Duodenal mucosa (tissue), 2 donors: Measurements from ENCODE around the gene CST8.
"Not testable (repeated sequence)": the region's sequence is repeated elsewhere in the genome, so short reads cannot be mapped to it uniquely, and the experiment has no call there.

Experiments
- H3K27ac ChIP-seq: one replicate; pipeline ENCODE4 v1.7.0; 2013; ENCODE audit warnings: low read depth, low read length
- H3K27me3 ChIP-seq, 2 donors: one replicate each; pipeline ENCODE4 v1.7.0; 2013; ENCODE audit warnings: low read length in 2 of 2, control low read depth in 1 of 2; ENCODE audit not compliant: insufficient read depth in 2 of 2, control insufficient read depth in 1 of 2
- H3K36me3 ChIP-seq, 2 donors: one replicate each; pipeline ENCODE4 v1.7.0; 2013; ENCODE audit warnings: low read length in 2 of 2, control low read depth in 1 of 2; ENCODE audit not compliant: insufficient read depth in 2 of 2, control insufficient read depth in 1 of 2
- H3K4me1 ChIP-seq, 2 donors: one replicate each; pipeline ENCODE4 v1.7.0; 2013; ENCODE audit warnings: low read length in 2 of 2, control low read depth in 1 of 2; ENCODE audit not compliant: insufficient read depth in 2 of 2, control insufficient read depth in 1 of 2
- H3K4me3 ChIP-seq, 2 donors: one replicate each; pipeline ENCODE4 v1.7.0; 2013; ENCODE audit warnings: low read length in 2 of 2, low read depth in 1 of 2
- H3K9ac ChIP-seq, 2 donors: one replicate each; pipeline ENCODE4 v1.7.0; 2013; ENCODE audit warnings: low read length in 2 of 2, low read depth in 1 of 2
- H3K9me3 ChIP-seq, 2 donors: one replicate each; pipeline ENCODE4 v1.7.0; 2013; ENCODE audit warnings: low read length in 2 of 2, control low read depth in 1 of 2; ENCODE audit not compliant: control insufficient read depth in 1 of 2

The CST8 gene

DNA sequence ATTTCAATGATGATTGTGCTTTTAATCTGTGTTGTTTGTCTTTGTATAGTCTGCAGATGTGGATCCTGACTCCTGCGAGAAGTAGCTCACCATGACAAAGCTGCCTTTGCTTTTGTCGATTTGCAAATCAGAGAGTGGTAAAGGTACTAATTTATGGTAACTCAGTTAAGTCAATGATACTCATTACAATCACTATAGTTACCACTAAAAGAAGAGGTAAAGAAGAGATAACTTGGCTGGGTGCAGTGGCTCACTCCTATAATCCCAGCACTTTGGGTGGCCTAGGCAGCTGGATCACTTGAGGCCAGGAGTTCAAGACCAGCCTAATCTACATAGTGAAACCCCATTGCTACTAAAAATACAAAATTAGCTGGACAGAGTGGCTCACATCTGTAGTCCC lies 17.6 kb upstream of the CST8 start:
- not testable (repeated sequence) for H3K9ac ChIP-seq, H3K27me3 ChIP-seq, H3K9me3 ChIP-seq, H3K4me1 ChIP-seq, H3K27ac ChIP-seq, H3K36me3 ChIP-seq, H3K4me3 ChIP-seq

DNA sequence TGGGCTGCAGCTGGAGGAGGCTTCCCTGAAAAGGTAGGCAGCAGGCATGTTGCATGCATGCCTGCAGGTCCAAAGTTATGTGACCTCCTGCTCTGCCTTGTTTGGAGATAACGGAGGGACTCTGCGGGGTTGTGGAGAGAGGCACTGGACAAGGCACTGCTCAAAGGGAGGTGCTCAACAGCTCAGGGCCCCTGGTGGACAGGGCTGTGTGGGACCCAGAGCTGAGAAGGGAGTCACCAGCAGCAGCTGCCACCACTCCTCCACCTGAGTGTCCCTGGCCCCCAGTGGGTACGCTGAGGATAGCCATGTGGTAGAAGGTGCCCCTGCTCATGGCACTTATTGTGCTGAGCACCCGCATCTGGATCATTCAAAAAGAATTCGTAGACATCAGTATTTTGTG lies 15.5 kb upstream of the CST8 start:
- Histone ChIP-seq H3K9me3 (no peaks in the 10 kb centered on the region), H3K4me3 (no peak overlapping the region), H3K27me3 (no peaks in the 10 kb centered on the region)

DNA sequence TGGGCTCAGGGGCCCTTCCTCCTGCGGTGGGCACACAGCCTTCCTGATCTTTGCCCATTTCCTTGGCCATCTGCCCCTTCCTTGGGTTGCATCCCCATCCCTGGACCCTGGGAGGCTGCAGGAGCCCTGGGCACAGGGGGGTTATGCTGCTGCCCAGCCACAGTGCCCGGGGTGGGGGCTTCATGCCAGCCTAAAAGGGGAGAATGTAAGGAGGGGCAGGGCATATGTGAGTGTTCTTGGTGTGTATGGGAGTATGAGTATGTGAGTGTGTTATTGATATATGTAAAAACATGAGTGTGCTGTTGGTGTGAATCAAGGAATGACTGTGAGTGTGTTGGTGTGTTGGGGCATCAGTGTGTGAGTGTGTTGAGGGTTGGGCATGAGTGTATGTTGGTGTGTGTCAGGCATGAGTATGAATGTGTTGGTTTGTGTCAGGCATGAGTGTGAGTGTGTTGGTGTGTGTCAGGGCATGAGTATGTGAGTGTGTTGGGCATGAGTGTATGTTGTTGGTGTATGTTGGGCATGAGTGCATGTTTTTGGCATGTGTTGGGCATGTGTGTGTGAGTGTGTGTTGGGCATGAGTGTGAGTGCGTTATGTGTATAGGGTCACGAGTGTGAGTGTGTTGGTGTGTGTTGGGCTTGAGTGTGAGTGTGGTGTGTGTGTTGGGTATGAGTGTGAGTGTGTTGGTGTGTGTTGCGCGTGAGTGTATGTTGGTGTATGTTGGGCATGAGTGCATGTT lies 14.7 kb upstream of the CST8 start:
- H3K4me1 ChIP-seq, result no peaks in the 10 kb centered on the region
- no peak overlapping the region for H3K9ac ChIP-seq
- H3K27ac ChIP-seq, result no peak overlapping the region
- H3K27me3 ChIP-seq, result no peaks in the 10 kb centered on the region
- no peaks in the 10 kb centered on the region for H3K9me3 ChIP-seq
- H3K4me3 ChIP-seq, result no peak overlapping the region
- H3K36me3 ChIP-seq, result no peaks in the 10 kb centered on the region

More for the DNA sequence above, 15.5 kb upstream of the CST8 start:
- Histone ChIP-seq H3K9ac (no peak overlapping the region), H3K4me1 (no peaks in the 10 kb centered on the region), H3K27ac (no peak overlapping the region), H3K36me3 (no peaks in the 10 kb centered on the region)

DNA sequence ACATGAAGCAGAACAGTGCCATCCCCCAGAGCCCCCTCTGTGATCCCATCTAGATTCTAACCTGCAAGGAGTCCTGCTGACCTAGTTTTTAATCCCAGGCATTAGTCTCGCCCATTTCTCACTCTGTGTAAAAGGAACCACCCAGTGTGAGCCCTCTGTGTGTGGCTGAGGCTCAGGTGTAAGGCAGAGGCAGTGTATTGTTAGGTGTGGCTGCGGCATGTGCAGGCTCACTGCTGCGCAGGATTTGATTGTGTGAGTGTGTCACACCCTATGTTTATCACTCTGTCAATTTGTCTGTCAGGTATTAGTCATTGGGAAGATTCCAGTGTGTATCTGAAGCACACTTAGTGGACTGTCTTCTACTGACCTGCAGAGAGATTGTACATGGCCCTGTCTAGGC lies 13.7 kb upstream of the CST8 start:
- no peak overlapping the region for H3K27ac ChIP-seq
- no peaks in the 10 kb centered on the region for H3K9me3 ChIP-seq
- no peaks in the 10 kb centered on the region for H3K27me3 ChIP-seq
- H3K9ac ChIP-seq, result no peak overlapping the region
- H3K4me1 ChIP-seq, result no peaks in the 10 kb centered on the region
- no peaks in the 10 kb centered on the region for H3K36me3 ChIP-seq
- no peak overlapping the region for H3K4me3 ChIP-seq

DNA sequence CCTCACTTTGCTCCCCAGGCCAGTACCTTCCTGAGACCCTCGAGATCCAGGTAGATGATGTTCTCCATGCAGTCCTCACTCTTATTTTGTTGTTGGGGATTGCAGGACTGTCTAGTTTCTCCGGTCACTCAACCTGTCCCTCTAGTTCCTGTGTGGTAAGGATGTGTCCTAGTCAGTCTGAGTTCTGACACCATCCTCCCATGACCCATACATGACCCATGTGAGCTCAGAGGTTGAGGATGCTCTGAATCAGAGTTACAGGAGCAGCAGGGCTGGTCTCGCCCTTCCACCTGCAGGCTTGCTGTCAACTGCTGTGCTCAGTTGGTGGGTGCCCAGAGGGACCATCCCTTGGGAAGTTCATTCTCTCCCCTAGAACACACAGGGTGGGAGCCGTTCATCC lies 11.9 kb upstream of the CST8 start:
- Histone ChIP-seq H3K27ac (no peak overlapping the region), H3K9me3 (no peaks in the 10 kb centered on the region), H3K36me3 (no peaks in the 10 kb centered on the region), H3K4me3 (no peak overlapping the region), H3K4me1 (no peaks in the 10 kb centered on the region), H3K27me3 (no peaks in the 10 kb centered on the region), H3K9ac (no peak overlapping the region)

DNA sequence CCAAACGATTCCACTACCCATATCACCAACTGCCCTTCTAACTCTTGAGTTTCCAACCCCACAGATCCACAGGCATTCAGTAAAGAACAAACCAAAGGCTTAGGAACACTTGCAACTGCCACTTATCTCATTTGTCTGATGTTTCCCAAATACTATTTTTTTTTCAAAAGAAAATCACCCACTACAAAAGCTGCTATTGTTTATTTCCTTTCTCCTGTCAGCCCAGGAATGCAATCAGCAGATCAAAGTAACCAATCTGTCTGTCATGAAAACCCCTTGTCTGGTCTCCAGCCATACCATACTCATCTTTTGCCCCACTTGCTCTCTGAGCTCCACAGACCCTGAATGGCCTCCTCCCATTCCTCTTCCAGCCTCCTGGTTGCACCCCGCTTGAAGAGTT lies 8.8 kb upstream of the CST8 start:
- Histone ChIP-seq H3K4me3 (no peak overlapping the region), H3K9me3 (no peaks in the 10 kb centered on the region), H3K27ac (no peak overlapping the region), H3K4me1 (no peaks in the 10 kb centered on the region), H3K9ac (no peak overlapping the region), H3K36me3 (no peaks in the 10 kb centered on the region), H3K27me3 (no peaks in the 10 kb centered on the region)

DNA sequence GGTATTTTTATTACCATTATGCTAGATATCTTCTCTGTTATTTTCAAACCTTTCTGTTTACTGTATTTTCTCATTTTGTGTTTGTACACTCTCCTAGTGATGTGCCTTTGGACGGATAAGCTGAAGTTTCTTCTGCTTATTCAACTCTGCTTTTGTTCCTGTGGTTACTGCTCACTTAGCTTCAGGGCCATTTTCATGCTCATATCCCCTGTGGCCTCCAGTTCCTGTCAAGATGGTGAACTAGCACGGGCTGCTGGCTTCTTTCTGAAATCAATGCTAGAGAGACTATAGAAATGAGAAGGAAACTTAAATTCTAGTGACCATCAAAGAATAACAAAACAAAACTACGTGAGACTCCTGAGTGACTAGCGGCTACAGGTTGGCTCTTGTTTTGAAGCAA lies 6.8 kb upstream of the CST8 start:
- no peak overlapping the region for H3K4me3 ChIP-seq
- no peak overlapping the region for H3K27ac ChIP-seq
- no peaks in the 10 kb centered on the region for H3K36me3 ChIP-seq
- H3K9ac ChIP-seq, result no peak overlapping the region
- H3K9me3 ChIP-seq, result no peaks in the 10 kb centered on the region
- no peaks in the 10 kb centered on the region for H3K27me3 ChIP-seq
- no peaks in the 10 kb centered on the region for H3K4me1 ChIP-seq

DNA sequence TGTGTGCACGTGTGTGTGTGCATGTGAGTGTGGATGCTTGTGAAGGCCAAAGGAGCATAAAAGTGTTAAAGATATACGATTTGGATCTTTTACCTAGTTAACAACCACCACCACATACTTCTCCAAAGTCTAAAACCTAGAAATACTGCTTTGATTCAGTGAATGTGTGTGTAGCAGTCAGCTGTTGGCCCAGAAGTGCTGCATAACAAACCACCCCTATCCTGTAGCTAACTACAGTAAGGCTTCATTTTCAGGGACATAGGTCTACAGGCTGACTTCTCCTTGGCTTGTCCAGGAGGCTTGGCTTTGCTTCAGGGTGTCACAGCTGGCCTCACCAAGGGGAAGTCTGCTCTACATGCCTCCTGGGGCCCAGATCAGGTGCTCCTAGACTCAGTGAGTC lies 2.4 kb upstream of the CST8 start:
- Histone ChIP-seq H3K36me3 (no peaks in the 10 kb centered on the region), H3K4me1 (no peaks in the 10 kb centered on the region)

DNA sequence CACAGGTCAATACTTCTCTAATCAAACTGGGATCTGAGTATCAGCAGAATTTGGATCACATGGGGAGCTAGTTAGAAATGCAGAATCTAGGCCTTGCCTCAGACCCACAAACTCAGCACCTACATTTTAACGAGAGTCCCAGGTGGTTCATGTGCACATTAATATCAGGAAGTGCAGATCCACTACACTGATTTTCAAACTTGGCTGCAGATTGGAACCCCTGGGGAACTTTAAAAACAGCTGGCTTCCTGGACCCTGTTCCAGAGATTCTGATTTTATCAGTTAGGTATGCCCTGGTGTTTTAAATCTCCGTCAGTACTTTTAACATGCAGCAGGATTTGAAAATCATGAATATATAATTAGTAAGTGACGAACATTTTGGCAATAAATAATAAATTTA lies 1.9 kb upstream of the CST8 start:
- Histone ChIP-seq H3K36me3 (no peaks in the 10 kb centered on the region), H3K27me3 (no peaks in the 10 kb centered on the region), H3K27ac (no peak overlapping the region), H3K4me3 (no peak overlapping the region), H3K9me3 (no peaks in the 10 kb centered on the region), H3K4me1 (no peaks in the 10 kb centered on the region), H3K9ac (no peak overlapping the region)

More for the DNA sequence above, 2.4 kb upstream of the CST8 start:
- H3K27me3 ChIP-seq, result no peaks in the 10 kb centered on the region
- H3K9me3 ChIP-seq, result no peaks in the 10 kb centered on the region
- H3K4me3 ChIP-seq, result no peak overlapping the region
- H3K27ac ChIP-seq, result no peak overlapping the region
- H3K9ac ChIP-seq, result no peak overlapping the region

DNA sequence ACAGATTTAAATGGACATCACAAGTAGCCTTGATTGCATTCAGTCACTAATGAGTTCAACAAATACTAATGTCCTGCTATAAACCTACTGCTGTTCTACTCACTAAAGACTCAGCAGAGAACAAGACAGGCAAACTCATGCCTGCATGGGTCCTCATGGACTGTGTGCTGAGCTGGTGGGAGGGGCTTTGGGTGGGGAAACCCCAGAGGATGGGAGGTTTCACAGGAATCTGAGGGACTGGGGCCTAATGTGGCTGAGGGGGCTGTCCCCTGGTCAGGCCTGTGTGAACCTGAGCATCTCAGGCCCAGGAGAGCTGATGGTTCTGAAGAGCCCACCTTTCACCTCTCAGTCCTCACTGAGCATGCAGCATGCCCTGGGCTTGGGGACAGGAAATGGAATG lies 1.4 kb downstream of the CST8 start:
- Histone ChIP-seq H3K4me1 (no peaks in the 10 kb centered on the region), H3K27me3 (no peaks in the 10 kb centered on the region), H3K9ac (no peak overlapping the region), H3K27ac (no peak overlapping the region), H3K9me3 (no peaks in the 10 kb centered on the region), H3K36me3 (no peaks in the 10 kb centered on the region), H3K4me3 (no peak overlapping the region)
